CD4-positive, alpha-beta T cell (primary cell): ENCODE data around the gene CPVL. TPM values are rescaled to one million over a fixed set of nuclear protein-coding genes. Genes with fewer than 3 reads are reported as not detected.

ENCODE experiments used
- ATAC-seq: fragments of 200-7000 bp; cut with Tn5 transposase; one replicate; pipeline ENCODE4 v1.10.0; 2022; ENCODE audit warnings: mild to moderate bottlenecking; ENCODE audit not compliant: poor library complexity
- CTCF ChIA-PET: fragments of 350-600 bp; sonication (Branson Sonifier 250); formaldehyde crosslinking; loops from one replicate; lab custom pipeline; 2021; ENCODE audit warnings: antibody characterized with exemption, inconsistent platforms; lab: Charles Lee
- POLR2A ChIA-PET: fragments of 350-600 bp; sonication (Branson Sonifier 250); formaldehyde crosslinking; loops from one replicate; lab custom pipeline; 2021; ENCODE audit warnings: antibody characterized with exemption, inconsistent platforms; lab: Charles Lee
- DNase-seq, 14 experiments: peaks; one replicate each; pipeline ENCODE4 v3.0.0-alpha.2; 2013 to 2020; ENCODE audit warnings: mixed read lengths in 2 of 14
- H3K27ac ChIP-seq, 2 donors: one replicate each; pipeline versions ENCODE4 v1.5.1 to v1.7.0; 2013; ENCODE audit warnings: low read length in 2 of 2, low read depth in 1 of 2, mild to moderate bottlenecking in 1 of 2
- H3K27me3 ChIP-seq, 2 experiments: 1 replicate in 1 of 2; 2 replicates in 1 of 2; pipeline versions ENCODE4 v1.6.1 to v1.7.0; 2013; ENCODE audit warnings: low read length in 2 of 2, control low read depth in 1 of 2, mild to moderate bottlenecking in 1 of 2, moderate library complexity in 1 of 2; ENCODE audit not compliant: insufficient read depth in 2 of 2, control insufficient read depth in 1 of 2
- H3K36me3 ChIP-seq: one replicate; pipeline ENCODE4 v1.6.1; 2013; ENCODE audit warnings: low read length, control low read depth; ENCODE audit not compliant: insufficient read depth
- H3K4me1 ChIP-seq: one replicate; pipeline ENCODE4 v1.6.1; 2013; ENCODE audit warnings: low read length, control low read depth; ENCODE audit not compliant: insufficient read depth
- H3K4me3 ChIP-seq: one replicate; pipeline ENCODE4 v1.5.1; 2013; ENCODE audit warnings: mild to moderate bottlenecking, low read length, moderate library complexity
- H3K9me3 ChIP-seq, 2 experiments: 1 replicate in 1 of 2; 2 replicates in 1 of 2; pipeline versions ENCODE4 v1.6.1 to v1.7.0; 2013; ENCODE audit warnings: low read length in 2 of 2, mild to moderate bottlenecking in 2 of 2, control low read depth in 1 of 2, moderate library complexity in 1 of 2; ENCODE audit not compliant: control insufficient read depth in 1 of 2, insufficient read depth in 1 of 2
- H3K27ac Mint-ChIP-seq: one replicate; pipeline ENCODE4 v1.8.0; 2020; ENCODE audit warnings: mixed read lengths
- H3K27me3 Mint-ChIP-seq: one replicate; pipeline ENCODE4 v1.8.0; 2021; ENCODE audit warnings: mixed read lengths
- H3K36me3 Mint-ChIP-seq: one replicate; pipeline ENCODE4 v1.8.0; 2021; ENCODE audit warnings: low read depth, mixed read lengths
- H3K4me1 Mint-ChIP-seq: one replicate; pipeline ENCODE4 v1.8.0; 2021; ENCODE audit warnings: low read depth, mixed read lengths
- H3K4me3 Mint-ChIP-seq: one replicate; pipeline ENCODE4 v1.8.0; 2020; ENCODE audit warnings: mild to moderate bottlenecking, mixed read lengths
- H3K9me3 Mint-ChIP-seq: one replicate; pipeline ENCODE4 v1.8.0; 2020; ENCODE audit warnings: mixed read lengths
- CTCF ChIP-seq: fragments of 200-600 bp; IDR thresholded peaks from one replicate; pipeline ENCODE4 v1.8.0; 2022; ENCODE audit warnings: antibody characterized with exemption, mild to moderate bottlenecking
- intact Hi-C, 2 experiments: fragments of 100-400 bp; cut with DNase I in 1 of 2; cut with micrococcal nuclease in 1 of 2; formaldehyde crosslinking; loops; one replicate each; pipeline versions ENCODE4 v1.15.1 to v1.9.0; 2023 to 2025; cut with DNase I, micrococcal nuclease
- total RNA-seq, 174 experiments: library from RNA in 2 of 174; stranded (reverse) in 2 of 174; gene quantifications; one replicate each; pipeline ENCODE4 v1.2.3 and lab custom pipeline; 2021 to 2026

Gene CPVL
- total RNA-seq, 2 experiments from 2014 or later: 3.8 to 4.5 TPM

GRCh38 chr7:28980451-28981160, 165.7 kb downstream of the CPVL start:
- ChIA-PET POLR2A (interaction anchor here (1.1 kb wide), 1 partner anchor 11 kb away, joined by 3 read pairs; no protein-coding TSS in a partner anchor), CTCF (no interaction called here)
- Mint-ChIP-seq H3K36me3 (no peaks in the 10 kb centered on the region), H3K27me3 (peaks cover 9% of the 10 kb centered on the region), H3K27ac (no peak overlapping the region), H3K4me3 (no peak overlapping the region), H3K4me1 (no peaks in the 10 kb centered on the region), H3K9me3 (no peaks in the 10 kb centered on the region)
- no peaks in the 10 kb centered on the region for H3K27me3 ChIP-seq
- no peaks in the 10 kb centered on the region for H3K4me1 ChIP-seq
- H3K9me3 ChIP-seq: peaks cover 0 to 3% of the 10 kb centered on the region in 2 experiments
- ATAC-seq (no peak), DNase-seq (no peak)
- intact Hi-C loops: no loop called here
- H3K36me3 ChIP-seq: no peaks in the 10 kb centered on the region
- no peak overlapping the region for H3K4me3 ChIP-seq
- TF ChIP-seq CTCF: no peak
- no peak overlapping the region for H3K27ac ChIP-seq

- Mint-ChIP-seq H3K9me3 (no peaks in the 10 kb centered on the region), H3K27ac (no peak overlapping the region), H3K36me3 (no peaks in the 10 kb centered on the region), H3K27me3 (peaks cover 7% of the 10 kb centered on the region), H3K4me1 (no peaks in the 10 kb centered on the region), H3K4me3 (no peak overlapping the region)
- ATAC-seq: no peak
- POLR2A ChIA-PET: no interaction called here
- DNase-seq: no peak
- CTCF ChIA-PET: no interaction called here
- peaks cover 0 to 2% of the 10 kb centered on the region in 2 experiments for H3K9me3 ChIP-seq
- no peaks in the 10 kb centered on the region for H3K36me3 ChIP-seq
- H3K27me3 ChIP-seq: no peaks in the 10 kb centered on the region
- intact Hi-C loops: no loop called here
- TF ChIP-seq CTCF: no peak
- no peak overlapping the region for H3K4me3 ChIP-seq
- no peak overlapping the region for H3K27ac ChIP-seq
- no peaks in the 10 kb centered on the region for H3K4me1 ChIP-seq
Observed at GRCh38 chr7:28979776-28980175, 166.6 kb downstream of the CPVL start.

DNA sequence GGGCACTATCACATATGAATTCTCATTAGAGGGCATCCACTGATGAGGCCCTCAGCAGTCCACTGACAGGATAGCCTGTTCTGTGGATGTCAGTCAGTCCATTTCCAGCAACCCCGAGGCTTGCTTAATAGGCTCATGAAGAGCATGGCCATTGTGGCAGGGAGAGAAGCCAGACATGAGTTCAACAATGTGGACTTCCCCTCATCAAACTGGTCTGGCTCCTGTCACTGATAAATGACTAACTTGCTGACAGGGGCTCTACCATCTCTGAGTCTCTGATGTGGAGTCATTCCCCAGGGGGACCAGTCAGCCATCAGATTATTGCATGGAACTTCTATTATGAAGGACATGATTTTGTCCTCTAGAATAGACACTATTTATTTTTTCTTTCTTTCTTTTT, 168.5 kb downstream of the CPVL start:
- ChIA-PET CTCF (no interaction called here), POLR2A (no interaction called here)
- TF ChIP-seq CTCF: no peak
- H3K27ac ChIP-seq: no peak overlapping the region
- intact Hi-C loops: no loop called here
- Mint-ChIP-seq H3K27me3 (peaks cover 11% of the 10 kb centered on the region), H3K4me1 (no peaks in the 10 kb centered on the region), H3K36me3 (no peaks in the 10 kb centered on the region), H3K4me3 (no peak overlapping the region), H3K27ac (no peak overlapping the region), H3K9me3 (peaks cover 5% of the 10 kb centered on the region)
- H3K4me1 ChIP-seq: no peaks in the 10 kb centered on the region
- no peaks in the 10 kb centered on the region for H3K27me3 ChIP-seq
- ATAC-seq (no peak), DNase-seq (no peak)
- H3K9me3 ChIP-seq: peaks cover 0 to 8% of the 10 kb centered on the region in 2 experiments
- H3K36me3 ChIP-seq: no peaks in the 10 kb centered on the region
- no peak overlapping the region for H3K4me3 ChIP-seq
